Parathyroid adenoma (tissue), 2 donors: ENCODE data around the gene DZIP1.
A peak's percentile ranks its signal among the peaks of the same experiment; 100 is the strongest.

ENCODE experiments used
- H2AFZ ChIP-seq: fragments of 300-600 bp; sonication (generic); one replicate; pipeline ENCODE4 v1.7.0; 2017; ENCODE audit warnings: antibody characterized with exemption, mild to moderate bottlenecking
- H3K27ac ChIP-seq: fragments of 300-600 bp; sonication (generic); one replicate; pipeline ENCODE4 v1.7.0; 2017
- H3K27me3 ChIP-seq: fragments of 300-600 bp; sonication (generic); one replicate; pipeline ENCODE4 v1.7.0; 2017; ENCODE audit warnings: low read length; ENCODE audit not compliant: control insufficient read depth, insufficient read depth
- H3K36me3 ChIP-seq: fragments of 300-600 bp; sonication (generic); one replicate; pipeline ENCODE4 v1.7.0; 2017; ENCODE audit warnings: low read length; ENCODE audit not compliant: control insufficient read depth, insufficient read depth
- H3K4me1 ChIP-seq: fragments of 300-600 bp; sonication (generic); one replicate; pipeline ENCODE4 v1.7.0; 2017; ENCODE audit warnings: control low read depth
- H3K4me2 ChIP-seq: fragments of 300-600 bp; sonication (generic); one replicate; pipeline ENCODE4 v1.7.0; 2017; ENCODE audit warnings: low read length
- H3K4me3 ChIP-seq: fragments of 300-600 bp; sonication (generic); one replicate; pipeline ENCODE4 v1.7.0; 2017; ENCODE audit warnings: low read depth, low read length
- H3K79me2 ChIP-seq: fragments of 300-600 bp; sonication (generic); one replicate; pipeline ENCODE4 v1.7.0; 2017; ENCODE audit warnings: control low read depth
- H3K9ac ChIP-seq: fragments of 300-600 bp; sonication (generic); one replicate; pipeline ENCODE4 v1.7.0; 2017; ENCODE audit warnings: mild to moderate bottlenecking
- H3K9me3 ChIP-seq: fragments of 300-600 bp; sonication (generic); one replicate; pipeline ENCODE4 v1.7.0; 2017; ENCODE audit warnings: low read length; ENCODE audit not compliant: control insufficient read depth
- TF ChIP-seq, protein P1 (sequence below): fragments of 300-600 bp; sonication (generic); IDR thresholded peaks from one replicate; pipeline ENCODE4 v1.7.0; 2017; ENCODE audit warnings: antibody characterized with exemption, mild to moderate bottlenecking
- donor health status: primary hyperparathyroidism.

The DZIP1 gene

DNA sequence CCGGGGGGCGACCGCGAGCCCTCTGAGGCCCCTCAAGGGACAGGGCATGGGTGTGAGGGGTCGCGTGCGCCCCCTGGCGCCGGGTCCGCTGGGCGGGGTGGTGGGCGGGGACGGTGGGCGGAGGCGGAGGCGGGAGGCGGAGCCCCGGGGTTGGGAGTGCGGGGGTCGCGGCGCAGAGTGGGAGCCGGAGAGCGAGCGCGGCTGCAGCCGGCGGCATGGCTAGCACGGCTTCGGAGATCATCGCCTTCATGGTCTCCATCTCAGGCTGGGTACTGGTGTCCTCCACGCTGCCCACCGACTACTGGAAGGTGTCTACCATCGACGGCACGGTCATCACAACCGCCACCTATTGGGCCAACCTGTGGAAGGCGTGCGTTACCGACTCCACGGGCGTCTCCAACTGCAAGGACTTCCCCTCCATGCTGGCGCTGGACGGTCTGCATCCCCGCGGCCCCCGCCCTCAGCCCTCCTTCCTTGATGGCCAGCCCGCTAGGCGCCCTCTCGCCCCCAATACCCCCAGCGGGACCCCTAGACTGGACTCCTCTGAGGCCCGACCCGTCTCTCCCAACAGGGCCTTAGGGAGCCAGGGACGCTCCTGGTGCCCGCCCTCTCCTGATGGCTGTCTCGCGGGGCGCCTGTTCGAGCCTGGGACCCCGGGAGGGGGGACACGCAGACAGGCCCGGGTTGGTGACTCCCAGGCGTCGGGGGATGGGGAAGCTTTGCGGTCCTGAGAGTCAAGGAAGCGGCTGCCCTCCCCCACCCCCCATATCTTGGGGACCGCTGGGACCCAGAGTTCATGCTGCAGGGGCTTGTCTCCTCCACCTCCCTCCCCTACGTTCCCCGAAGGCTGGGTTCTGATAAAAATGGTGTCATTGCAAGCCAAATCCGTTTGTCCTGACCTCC is 91.7 kb downstream of the DZIP1 start, which contains the start of gene CLDN10:
Gene CLDN10 (plus strand): TSS at position 182 of the 903 bp plus-strand sequence. CDS start 34 bp downstream, at position 216.
- TF ChIP-seq, protein P1, sequence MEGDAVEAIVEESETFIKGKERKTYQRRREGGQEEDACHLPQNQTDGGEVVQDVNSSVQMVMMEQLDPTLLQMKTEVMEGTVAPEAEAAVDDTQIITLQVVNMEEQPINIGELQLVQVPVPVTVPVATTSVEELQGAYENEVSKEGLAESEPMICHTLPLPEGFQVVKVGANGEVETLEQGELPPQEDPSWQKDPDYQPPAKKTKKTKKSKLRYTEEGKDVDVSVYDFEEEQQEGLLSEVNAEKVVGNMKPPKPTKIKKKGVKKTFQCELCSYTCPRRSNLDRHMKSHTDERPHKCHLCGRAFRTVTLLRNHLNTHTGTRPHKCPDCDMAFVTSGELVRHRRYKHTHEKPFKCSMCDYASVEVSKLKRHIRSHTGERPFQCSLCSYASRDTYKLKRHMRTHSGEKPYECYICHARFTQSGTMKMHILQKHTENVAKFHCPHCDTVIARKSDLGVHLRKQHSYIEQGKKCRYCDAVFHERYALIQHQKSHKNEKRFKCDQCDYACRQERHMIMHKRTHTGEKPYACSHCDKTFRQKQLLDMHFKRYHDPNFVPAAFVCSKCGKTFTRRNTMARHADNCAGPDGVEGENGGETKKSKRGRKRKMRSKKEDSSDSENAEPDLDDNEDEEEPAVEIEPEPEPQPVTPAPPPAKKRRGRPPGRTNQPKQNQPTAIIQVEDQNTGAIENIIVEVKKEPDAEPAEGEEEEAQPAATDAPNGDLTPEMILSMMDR, result no peak
- no peak within 1 kb of the TSS for H2AFZ ChIP-seq
- no peaks in the 10 kb centered on the region for H3K9me3 ChIP-seq
- H3K36me3 ChIP-seq, result no peaks in the 10 kb centered on the region
- H3K4me1 ChIP-seq, result no peaks in the 10 kb centered on the region
- no peak within 1 kb of the TSS for H3K27ac ChIP-seq
- no peaks in the 10 kb centered on the region for H3K27me3 ChIP-seq
- H3K4me2 ChIP-seq, result peak within 1 kb of the TSS; percentile 25
- H3K79me2 ChIP-seq, result no peaks in the 10 kb centered on the region
- H3K9ac ChIP-seq, result no peak within 1 kb of the TSS
- H3K4me3 ChIP-seq, result no peak within 1 kb of the TSS

DNA sequence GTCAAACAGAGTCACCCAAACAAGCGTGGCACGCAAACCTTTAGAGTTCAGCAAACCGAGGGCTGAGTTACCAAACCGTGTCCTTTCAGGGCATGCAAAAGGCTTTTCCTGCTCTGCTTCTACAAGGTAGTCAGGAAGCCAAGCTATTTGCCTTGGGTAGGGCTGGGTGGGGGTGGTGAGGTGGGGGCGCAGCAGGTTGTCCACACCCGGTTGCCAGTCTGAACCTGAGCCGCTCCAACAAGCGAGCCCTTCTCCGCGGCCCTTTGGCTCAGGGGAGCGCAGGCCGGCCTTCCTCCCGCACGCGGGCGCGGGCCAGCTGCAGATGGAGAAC is 92.3 kb downstream of the DZIP1 start:
- H3K4me3 ChIP-seq, result no peak overlapping the region
- H3K4me2 ChIP-seq, result no peak overlapping the region
- no peak overlapping the region for H3K27ac ChIP-seq
- no peaks in the 10 kb centered on the region for H3K79me2 ChIP-seq
- H3K36me3 ChIP-seq, result no peaks in the 10 kb centered on the region
- H2AFZ ChIP-seq, result no peak overlapping the region
- TF ChIP-seq, protein P1, result no peak
- H3K4me1 ChIP-seq, result no peaks in the 10 kb centered on the region
- H3K27me3 ChIP-seq, result no peaks in the 10 kb centered on the region
- H3K9me3 ChIP-seq, result no peaks in the 10 kb centered on the region
- no peak overlapping the region for H3K9ac ChIP-seq

DNA sequence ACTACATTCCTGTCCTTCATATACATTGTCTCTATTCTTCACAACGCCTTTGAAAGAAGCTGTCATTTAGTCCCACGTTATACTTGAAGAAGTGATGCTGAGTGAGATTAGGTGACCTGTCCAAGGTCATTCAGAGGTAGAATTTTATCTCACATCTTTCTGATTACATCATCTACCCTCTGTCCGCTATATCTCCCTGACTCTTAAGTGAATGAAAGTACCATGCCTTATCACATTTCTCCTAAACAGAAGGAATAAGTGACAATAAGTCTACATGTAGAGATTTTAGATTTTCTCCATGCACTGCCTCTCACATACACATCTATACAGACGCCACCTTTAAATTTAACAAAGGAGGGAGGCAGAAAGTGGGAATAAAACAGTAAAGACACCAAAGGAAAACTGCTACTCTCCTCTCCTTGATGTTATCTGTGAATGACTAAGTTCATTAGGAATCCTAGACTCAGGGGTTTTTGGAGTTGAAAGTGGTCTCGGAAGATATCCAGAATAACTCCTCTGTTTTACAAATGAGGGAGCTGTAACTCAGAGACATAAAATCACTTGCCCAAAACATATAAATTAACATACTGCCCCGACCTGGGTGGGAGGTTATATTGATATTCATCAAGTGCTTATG is 96.9 kb downstream of the DZIP1 start:
- Histone ChIP-seq H3K9ac (no peak overlapping the region), H3K4me2 (no peak overlapping the region), H3K4me1 (no peaks in the 10 kb centered on the region), H3K4me3 (no peak overlapping the region), H3K36me3 (no peaks in the 10 kb centered on the region), H3K27ac (no peak overlapping the region), H3K27me3 (no peaks in the 10 kb centered on the region), H2AFZ (no peak overlapping the region), H3K79me2 (no peaks in the 10 kb centered on the region), H3K9me3 (no peaks in the 10 kb centered on the region)
- TF ChIP-seq, protein P1, result no peak

DNA sequence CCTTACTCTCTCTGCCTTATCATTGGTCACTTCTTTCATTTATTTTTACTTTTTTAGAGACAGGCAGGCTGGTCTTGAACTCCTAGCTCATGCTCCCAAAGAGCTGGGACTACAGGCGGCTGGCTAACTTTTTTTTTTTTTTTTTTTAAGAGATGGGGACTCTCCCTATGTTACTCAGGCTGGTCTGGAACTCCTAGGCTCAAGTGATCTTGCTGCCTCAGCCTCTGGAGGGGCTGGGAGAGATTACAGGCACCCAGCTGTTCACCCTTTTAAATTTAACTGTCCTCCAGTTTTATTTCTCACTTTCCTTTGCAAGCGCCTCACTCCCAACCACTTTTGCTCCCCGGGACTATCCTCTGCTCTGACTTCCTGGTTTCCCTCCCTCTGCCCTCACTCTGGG is 97.6 kb downstream of the DZIP1 start:
- TF ChIP-seq, protein P1, result no peak
- no peaks in the 10 kb centered on the region for H3K79me2 ChIP-seq
- H3K4me3 ChIP-seq, result no peak overlapping the region
- H3K9ac ChIP-seq, result no peak overlapping the region
- no peak overlapping the region for H3K27ac ChIP-seq
- H3K9me3 ChIP-seq, result no peaks in the 10 kb centered on the region
- H3K36me3 ChIP-seq, result no peaks in the 10 kb centered on the region
- H3K27me3 ChIP-seq, result no peaks in the 10 kb centered on the region
- no peak overlapping the region for H3K4me2 ChIP-seq
- no peaks in the 10 kb centered on the region for H3K4me1 ChIP-seq
- H2AFZ ChIP-seq, result no peak overlapping the region
